DMS153 treated with DMSO at 0.1 percent for 48 hours (cell line): ENCODE data around the gene RABEP2.
"Not testable (repeated sequence)": the region's sequence is repeated elsewhere in the genome, so short reads cannot be mapped to it uniquely, and the experiment has no call there.

ENCODE experiments used
- DNase-seq: peaks from one replicate; lab custom pipeline; 2025; ENCODE audit not compliant: unreplicated experiment; lab: John Stamatoyannopoulos, UW

The RABEP2 gene

DNA sequence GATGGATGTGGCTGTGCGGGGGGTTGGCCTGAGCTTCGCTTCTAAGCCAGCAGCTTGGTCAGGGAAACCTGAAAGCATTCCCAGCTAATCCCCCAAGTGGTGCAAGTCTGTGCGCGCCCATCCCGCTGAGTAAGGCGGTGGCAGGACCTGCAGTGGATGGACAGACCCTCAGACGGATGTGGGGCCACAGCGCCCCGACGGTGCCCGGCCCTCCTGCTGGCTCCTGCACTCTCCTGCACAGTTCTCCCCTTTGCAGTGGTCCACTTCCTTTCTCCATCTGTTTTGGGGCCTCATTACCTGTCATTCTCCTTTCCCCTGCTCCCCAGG lies 44.5 kb downstream of the RABEP2 start:
- DNase-seq: no peak

DNA sequence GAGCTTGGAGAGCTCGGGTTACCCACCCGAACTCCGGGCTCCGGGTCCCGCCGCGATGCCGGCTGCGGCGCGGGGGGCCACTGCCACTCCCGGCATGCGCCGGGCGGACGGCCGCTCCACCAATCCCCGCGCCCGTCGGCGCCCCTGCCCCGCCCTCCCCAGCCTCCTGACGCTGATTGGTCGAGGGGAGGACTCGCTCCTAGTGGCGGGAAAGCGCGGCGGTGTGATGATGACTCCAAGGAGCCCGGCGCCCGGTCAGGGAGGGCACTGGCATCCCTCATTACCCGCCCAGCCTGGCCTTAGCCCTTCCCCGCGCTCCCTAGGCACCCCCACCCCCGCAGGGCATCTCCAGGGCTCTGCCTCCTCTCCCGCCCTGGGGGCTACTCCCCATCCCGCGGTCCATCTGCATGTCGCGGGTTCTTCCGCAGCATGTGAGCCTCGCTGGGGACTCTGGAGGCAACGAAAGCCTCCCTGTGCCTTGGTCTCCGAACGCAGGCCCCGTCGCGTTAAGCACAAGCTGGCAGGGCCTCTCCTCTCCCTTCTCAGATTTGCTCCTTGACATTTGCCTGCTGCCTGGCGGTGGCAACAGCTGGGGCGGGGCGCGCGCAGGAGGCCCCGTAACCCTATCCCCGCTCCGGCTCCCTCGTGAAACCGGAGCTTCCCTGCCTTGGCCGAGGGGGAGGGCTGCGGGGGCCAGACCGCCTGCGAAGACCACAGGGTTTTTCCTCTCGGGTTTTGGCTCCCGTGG lies 45.0 kb downstream of the RABEP2 start:
- DNase-seq: peak; percentile 56

DNA sequence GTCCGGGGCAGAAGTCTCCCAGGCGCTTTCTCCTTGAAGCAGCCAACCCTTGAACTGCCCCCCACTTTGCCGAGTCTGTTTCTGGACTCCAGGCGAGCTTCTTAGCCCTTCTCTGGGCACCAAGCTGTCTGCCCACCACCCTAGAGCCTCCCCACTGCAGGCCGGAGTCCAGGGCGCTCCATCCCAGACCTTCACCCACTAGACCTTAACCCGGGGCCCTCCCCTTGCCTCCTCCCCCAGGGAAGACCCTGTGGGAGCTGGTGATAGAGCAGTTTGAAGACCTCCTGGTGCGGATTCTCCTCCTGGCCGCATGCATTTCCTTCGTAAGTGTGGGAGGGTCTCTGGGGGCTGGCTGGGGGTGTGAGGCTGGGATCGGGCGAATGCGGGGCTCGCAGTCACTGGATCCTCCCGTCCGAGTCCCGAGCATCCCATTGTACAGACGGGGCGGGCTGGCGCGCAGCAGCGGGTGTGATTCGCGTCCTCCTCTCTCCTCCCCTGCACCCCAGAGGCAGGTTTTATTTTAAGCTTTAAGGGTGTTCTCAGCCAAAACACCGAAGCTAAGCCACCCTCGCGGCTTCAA lies 45.7 kb downstream of the RABEP2 start:
- peak; percentile 47 for DNase-seq

DNA sequence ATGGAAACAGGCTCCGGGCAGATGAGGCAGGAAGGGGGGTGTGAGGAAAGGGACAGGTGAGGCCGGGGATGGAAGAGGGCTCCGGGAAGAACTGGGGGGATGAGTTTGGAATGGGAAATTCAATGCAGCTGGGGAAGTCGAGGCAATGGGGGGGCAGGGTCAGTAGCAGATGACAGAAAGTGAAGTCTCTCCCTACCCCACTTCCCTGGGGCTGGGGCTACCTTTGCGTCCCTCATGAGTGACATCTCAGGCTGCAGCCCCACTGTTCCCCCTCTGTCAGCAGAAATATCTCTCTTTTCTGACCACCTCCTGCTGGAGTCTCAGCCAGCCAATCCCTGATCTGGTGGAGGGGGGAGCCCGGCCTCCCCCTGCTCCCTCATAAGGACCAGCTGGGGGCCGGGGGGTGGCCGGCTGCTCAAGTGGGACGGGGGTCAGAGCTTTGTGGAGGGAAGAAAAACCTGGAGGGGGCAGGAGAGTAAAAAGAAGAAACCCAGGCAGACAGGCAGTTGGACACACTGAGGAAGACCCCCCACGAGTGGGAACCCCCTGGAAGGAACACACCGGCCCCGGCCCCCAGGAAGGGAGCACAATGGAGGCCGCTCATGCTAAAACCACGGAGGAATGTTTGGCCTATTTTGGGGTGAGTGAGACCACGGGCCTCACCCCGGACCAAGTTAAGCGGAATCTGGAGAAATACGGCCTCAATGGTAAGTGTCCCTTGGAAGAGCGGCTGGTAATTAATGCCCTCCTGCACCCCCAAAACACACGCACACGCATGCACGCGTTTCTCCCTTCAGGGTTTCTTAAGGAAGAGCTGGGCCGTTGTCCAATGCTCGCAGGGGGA lies 46.7 kb downstream of the RABEP2 start, which contains the start of gene ATP2A1:
Gene ATP2A1, plus strand, starts transcription at position 406 of the 844 bp plus-strand sequence. Its CDS starts 184 bp downstream, at position 590.
- no peak for DNase-seq

DNA sequence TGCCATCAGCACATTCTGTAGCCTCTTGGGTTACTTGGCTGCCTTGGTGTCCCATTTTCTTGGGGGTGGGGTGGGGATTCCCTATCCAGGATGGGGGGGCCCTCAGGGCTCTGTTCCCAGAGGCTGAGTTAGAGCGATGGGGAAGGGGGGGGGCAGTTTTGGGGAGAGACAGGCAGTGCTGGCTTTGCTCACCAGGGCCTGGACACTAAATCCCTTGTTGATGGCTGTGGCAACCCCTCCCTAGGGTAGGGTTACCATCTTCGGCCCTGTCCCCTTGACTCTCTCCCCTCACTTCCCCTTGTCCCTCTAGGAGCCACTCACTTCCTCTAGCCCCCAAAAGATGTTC lies 47.4 kb downstream of the RABEP2 start:
- DNase-seq: no peak

DNA sequence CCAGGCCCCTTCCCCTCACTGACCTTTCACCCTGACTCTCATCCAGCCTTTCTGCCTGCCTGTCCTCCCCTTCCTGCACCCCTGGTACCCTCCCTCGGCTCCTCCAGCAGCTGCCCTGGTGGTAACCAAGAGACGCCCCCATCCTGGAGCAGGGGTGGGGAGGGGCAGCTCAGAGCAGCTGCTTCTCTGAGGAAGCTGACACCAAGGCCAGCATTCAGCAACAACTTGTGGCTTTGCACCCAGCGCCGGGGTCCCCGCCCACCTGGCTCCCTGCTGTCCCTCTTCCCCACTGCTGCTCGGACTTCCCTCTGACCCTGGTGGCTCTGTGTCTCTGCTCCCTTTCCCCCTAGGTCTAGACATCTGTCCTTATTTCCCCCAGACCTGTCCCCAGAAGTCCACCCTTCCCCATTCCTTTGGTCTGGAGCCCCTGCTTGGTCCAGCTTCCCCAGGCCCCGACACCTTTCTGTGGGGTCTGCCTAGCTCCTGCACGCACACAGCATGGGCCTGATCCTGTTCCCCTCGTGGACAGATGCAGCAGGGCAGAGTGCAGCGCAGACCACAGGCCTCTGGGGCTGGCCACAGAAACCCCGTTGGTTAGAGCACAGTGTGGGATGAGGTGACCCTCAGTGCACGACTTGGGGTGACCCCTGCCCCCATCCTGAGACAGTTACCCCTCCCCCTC lies 47.9 kb downstream of the RABEP2 start:
- DNase-seq: no peak

DNA sequence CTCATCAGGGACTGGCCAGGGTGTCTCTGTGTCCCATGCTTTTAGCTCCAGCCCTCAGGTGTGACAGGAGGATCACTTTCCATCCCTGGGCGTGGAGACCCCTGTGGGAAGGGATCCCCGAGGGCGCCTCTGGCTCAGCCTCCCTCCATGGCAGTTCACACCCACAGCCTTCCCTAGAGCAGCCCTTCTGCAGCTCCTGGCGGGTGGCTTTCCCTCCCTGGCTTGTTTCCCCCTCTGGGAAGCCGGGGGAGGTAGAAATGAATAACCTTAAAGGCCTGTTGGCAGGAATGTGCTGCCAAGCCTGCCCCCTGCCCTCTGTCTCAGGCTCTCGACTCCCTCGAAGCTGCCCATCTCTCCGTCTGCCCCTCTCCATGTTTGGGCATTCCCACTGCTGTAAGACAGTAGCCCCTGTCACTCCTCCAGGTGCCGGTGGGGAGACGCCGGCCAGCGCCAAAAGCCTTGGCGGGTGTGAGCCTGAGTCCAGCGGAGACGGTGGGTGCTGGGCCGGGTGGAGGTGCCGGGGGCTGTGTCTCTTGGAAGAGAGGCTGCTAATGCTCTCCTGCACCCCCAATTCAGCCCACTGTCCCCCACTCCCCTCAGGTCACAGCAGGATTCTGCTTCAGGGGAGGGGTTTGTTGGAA lies 48.9 kb downstream of the RABEP2 start:
- DNase-seq: no peak

DNA sequence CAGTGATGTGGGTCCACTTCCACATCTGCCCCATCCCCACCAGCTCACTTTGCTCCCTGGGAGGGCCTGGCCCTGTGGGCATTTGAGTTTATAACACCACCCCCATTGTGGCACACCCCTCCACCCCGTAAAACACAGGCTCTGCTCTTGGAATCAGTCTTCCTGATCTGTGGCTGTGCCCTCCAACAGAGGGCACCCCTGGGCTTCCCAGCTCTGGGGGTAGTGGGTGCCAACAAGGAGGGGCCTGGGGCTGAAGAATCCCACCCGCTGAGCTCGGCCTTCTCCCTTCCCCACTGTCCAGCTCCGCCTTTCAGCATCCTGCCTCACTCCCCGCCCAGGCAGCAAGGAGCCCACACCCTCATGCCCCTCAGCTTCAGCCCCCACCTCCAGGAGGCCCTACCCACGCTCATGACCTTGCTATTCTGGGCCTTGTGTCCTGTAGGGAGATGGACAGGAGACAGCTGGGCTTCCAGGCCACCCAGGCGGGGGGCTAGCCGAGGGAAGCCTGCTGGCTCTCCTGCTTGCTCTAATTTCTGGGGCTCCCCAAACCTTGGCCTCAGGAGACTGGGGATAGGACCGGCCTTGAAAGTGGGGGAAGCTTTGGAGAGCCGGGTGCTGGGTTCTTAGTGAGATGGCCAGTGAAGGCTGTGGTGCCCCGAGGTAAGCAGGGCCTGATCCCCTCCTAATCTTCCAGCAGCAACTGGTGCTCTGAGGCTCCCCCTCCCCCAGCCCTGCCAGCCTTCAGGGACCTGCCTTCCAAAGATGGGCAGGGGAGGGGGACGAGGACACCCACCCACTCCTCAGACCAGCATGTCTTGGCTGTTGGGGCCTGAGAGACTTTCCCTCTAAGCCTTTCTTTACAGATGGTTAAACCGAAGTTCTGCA lies 49.7 kb downstream of the RABEP2 start:
- DNase-seq: no peak

DNA sequence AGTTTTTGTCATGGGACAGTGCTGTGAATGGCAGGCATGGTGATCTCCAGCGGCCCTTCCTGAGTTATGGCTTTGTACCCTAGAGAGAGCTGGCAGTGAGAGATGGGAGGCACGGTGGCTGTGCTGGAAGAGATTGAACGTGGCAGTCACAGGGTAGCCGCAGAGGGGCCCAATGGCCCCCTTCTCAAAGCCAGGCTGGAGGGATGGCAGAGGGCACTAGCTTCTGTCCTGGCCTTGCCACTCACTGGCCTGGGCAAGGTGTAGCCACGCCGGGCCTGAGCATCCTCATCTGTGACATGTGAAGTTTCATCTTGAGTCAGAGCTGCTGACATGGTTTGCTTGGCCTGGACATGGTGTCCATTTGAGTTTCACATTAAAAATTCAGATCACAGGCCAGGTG lies 50.6 kb downstream of the RABEP2 start:
- DNase-seq: no peak

DNA sequence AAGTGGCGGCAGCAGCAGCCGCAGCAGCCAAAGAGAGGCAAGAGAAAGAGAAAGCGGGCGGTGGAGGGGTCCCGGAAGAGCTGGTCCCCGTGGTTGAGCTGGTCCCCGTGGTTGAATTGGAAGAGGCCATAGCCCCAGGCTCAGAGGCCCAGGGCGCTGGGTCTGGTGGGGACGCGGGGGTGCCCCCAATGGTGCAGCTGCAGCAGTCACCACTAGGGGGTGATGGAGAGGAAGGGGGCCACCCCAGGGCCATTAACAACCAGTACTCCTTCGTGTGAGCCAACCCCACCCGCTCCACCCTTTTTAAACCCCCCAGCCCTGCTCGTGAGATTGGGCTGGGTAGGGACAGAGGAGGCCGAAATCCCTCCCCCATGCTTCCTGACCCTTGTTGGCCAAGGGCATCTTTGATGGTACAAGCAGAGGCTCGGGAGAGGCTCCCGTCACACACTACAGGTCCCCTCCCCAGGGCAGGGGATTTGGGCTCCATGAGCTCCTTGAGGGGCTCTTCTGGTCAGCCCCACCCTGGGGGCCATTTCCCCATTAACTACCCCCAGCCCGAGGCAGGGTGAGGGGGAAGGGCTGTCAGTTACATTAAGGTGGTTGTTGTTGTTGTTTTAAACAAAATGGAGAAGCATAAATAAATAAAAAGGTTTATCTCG lies 51.4 kb downstream of the RABEP2 start:
- DNase-seq: no peak

DNA sequence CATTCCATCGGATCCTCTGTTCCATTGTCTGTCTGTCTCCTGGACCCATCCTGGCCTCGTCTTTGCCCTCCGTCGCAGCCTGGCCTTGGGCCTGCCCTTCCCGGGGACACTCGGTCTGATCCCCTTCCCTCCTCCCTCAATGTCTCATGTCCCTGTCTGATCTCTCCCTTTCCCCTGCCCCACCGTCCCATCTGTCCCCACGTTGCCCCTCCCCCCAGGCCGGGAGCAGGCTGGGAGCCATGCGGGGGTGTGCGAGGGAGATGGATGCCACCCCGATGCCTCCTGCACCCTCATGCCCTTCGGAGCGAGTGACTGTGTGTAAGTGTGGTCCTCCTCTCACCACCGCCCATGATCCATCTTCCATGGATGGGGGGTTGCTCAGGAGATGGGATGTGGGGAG lies 52.1 kb downstream of the RABEP2 start:
- no peak for DNase-seq

DNA sequence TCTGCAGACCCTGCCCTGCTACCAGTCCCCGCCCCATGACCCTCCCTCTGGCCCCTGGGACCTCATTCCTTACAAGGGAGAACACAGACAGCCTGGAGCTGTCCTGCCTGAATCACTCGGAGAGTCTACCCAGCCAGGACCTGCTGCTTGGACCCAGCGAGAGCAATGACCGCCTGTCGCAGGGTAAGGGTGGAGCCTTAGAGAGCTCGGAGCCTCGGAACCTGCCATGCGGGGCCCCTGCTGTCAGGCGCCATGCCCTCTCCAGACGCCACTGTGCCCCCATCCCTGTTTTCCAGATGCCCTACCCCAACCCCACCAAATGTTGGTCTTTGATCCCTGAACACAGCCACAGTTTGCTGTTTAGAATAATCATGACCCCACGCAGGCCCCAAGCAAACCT lies 55.8 kb downstream of the RABEP2 start:
- no peak for DNase-seq

DNA sequence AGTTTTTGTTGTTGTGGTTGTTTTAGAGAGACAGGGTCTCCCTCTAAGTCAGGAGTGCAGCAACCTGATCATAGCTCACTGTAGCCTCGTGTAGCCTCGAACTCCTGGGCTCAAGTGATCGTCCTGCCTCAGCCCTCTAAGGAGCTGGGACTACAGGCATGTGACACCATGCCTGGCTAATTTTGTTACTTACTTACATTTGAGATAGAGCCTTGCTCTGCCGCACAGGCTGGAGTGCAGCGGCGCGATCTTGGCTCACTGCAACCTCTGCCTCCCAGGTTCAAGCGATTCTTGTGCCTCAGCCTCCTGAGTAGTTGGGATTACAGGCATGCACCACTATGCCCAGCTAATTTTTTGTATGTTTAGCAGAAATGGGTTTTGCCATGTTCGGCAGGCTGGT lies 57.4 kb downstream of the RABEP2 start:
- not testable (repeated sequence) for DNase-seq

DNA sequence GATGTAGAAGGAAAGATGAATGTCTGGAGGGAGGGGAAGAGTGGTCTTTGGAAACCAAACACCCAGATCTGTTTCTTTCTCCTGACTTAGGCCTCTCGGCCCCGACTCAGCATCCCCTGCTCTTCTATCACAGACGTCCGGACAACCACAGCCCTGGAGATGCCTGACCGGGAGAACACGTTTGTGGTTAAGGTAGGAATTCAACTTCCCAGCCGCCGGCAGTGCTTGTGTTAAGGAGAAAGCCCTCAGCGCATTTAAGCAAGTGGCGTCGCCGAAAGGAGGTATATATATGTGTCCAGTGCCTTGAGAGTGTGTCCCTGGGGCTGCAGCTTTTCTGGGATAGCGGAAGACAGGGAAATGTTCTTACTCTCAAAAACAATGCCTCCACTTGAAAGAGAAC lies 57.8 kb downstream of the RABEP2 start:
- no peak for DNase-seq

DNA sequence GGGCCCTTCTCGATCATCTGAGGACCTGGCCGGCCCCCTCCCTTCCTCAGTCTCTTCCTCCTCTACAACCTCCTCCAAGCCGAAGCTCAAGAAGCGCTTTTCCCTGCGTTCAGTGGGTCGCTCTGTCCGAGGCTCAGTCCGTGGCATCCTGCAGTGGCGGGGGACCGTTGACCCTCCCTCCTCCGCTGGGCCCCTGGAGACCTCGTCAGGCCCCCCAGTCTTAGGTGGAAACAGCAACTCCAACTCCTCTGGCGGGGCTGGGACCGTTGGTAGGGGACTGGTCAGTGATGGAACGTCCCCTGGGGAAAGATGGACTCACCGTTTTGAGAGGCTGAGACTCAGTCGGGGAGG lies 58.6 kb downstream of the RABEP2 start:
- DNase-seq: no peak

DNA sequence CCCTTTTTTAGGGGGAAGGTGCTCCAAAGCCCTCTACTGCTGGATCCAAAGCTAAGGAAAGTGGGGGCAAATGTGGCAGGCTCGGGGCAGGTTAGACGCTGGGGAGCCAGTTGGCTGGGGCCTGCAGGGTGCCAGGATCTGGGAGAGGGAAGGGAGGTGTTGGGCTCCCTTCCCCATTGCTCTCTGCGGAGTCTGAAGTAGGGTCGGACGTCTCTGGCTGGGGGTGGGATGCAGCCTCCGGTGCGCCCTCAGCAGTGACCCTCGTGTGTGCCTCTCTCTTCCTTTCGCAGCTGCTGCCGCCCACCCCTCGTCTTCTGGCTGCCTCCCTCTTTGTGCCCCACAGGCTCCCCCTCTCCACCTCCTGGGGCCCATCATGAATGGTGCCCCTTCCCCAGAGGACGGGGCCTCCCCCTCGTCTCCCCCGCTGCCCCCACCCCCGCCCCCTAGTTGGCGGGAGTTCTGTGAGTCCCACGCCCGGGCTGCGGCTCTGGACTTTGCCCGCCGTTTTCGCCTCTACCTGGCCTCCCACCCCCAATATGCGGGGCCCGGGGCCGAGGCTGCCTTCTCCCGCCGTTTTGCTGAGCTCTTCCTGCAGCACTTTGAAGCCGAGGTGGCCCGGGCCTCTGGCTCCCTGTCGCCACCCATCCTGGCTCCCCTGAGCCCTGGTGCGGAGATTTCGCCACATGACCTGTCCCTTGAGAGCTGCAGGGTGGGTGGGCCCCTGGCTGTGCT lies 59.1 kb downstream of the RABEP2 start:
- no peak for DNase-seq

DNA sequence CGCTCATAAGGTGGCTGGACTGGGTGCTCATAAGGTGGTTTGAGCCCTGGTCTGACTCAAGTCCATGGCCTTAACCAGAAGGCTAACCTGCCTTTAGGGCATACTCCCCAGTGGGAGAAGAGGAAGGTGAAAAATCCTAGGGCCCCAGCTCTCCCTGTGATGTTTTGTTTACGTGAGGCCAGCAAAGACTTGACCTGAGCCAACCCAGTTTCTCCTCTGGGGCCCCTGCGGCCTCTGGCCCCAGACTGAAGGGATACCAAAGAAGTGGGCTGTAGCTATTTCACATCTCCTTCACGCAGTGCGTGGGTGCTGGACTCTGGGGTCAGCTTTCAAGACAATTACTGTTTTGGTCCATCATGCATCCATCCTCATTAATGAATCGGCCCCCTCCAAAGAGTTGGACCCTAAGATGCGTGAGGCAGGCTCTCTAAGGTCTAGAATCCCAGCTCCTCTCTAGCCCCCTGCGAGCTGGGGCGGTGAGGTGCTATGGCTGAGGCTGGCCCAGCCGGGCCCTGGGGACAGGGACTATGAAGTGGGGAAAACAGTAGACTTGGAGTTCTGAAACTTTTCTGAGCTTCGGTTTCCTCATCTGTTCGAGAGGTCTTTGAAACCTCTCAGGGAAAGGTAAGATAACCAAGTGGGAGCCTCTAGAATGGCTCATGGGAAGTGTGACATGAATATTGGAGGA lies 59.9 kb downstream of the RABEP2 start:
- DNase-seq: no peak
